ENCODE measurements around the gene RPS6KA5.

DNA sequence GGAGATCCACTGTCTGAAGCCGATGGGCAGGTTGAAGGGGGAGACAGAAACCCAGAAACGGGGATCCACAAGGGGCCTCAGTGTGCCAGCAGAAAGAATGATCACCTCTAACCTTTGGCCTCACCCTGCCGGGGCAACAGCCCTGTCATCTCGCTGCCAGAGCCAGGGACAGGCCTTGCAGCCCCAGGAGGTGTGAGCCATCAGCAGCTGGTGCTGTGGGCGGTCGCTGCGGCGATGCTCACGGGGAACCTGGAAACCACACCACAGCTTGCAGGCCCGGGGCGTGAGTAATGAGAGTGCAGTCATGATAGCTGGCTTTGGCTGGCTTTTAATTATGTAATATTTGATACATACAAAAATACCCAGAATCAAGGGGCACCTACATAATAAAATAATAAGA is 239.5 kb downstream of the RPS6KA5 start:
- TF ChIP-seq, protein P1, sequence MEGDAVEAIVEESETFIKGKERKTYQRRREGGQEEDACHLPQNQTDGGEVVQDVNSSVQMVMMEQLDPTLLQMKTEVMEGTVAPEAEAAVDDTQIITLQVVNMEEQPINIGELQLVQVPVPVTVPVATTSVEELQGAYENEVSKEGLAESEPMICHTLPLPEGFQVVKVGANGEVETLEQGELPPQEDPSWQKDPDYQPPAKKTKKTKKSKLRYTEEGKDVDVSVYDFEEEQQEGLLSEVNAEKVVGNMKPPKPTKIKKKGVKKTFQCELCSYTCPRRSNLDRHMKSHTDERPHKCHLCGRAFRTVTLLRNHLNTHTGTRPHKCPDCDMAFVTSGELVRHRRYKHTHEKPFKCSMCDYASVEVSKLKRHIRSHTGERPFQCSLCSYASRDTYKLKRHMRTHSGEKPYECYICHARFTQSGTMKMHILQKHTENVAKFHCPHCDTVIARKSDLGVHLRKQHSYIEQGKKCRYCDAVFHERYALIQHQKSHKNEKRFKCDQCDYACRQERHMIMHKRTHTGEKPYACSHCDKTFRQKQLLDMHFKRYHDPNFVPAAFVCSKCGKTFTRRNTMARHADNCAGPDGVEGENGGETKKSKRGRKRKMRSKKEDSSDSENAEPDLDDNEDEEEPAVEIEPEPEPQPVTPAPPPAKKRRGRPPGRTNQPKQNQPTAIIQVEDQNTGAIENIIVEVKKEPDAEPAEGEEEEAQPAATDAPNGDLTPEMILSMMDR (IDR thresholded peaks at IDR 0.05 in 4 of 5, conservative IDR thresholded peaks at IDR 0.05 in 1 of 5): no peak
- no peak for TF ChIP-seq POLR2A (IDR thresholded peaks at IDR 0.05)

Measured in gastrocnemius medialis (tissue), 4 donors.